DOHH2 (cell line): Measurements from ENCODE around the gene XRCC3.

Experiments
- H3F3A ChIP-seq: fragments of 200-600 bp; sonication (generic), shearing (Covaris generic); 2 replicates; pipeline ENCODE4 v1.6.0; 2016; ENCODE audit warnings: antibody characterized with exemption, mild to moderate bottlenecking; ENCODE audit not compliant: control insufficient read depth, insufficient read depth
- H3K27ac ChIP-seq: fragments of 200-600 bp; sonication (generic); 2 replicates; pipeline ENCODE4 v1.5.1; 2014; ENCODE audit warnings: low read depth, mild to moderate bottlenecking, low read length, moderate library complexity
- H3K27me3 ChIP-seq: fragments of 200-600 bp; sonication (generic); 2 replicates; pipeline ENCODE4 v1.6.1; 2014; ENCODE audit warnings: mild to moderate bottlenecking, low read length, mixed read lengths; ENCODE audit not compliant: control insufficient read depth
- H3K36me3 ChIP-seq: fragments of 200-600 bp; sonication (generic); 2 replicates; pipeline ENCODE4 v1.6.1; 2014; ENCODE audit warnings: mild to moderate bottlenecking, low read length, moderate library complexity, mixed read lengths; ENCODE audit not compliant: control insufficient read depth
- H3K4me1 ChIP-seq: fragments of 200-600 bp; sonication (generic); 2 replicates; pipeline ENCODE4 v1.6.1; 2014; ENCODE audit warnings: mild to moderate bottlenecking, low read length, mixed read lengths; ENCODE audit not compliant: control insufficient read depth
- H3K4me2 ChIP-seq: fragments of 200-600 bp; sonication (generic); 2 replicates; pipeline ENCODE4 v1.6.0; 2014; ENCODE audit warnings: mild to moderate bottlenecking, low read length, moderate library complexity
- H3K4me3 ChIP-seq: fragments of 200-600 bp; sonication (generic); 2 replicates; pipeline ENCODE4 v1.5.1; 2014; ENCODE audit warnings: mild to moderate bottlenecking, low read length, mixed read lengths
- H3K79me2 ChIP-seq: fragments of 200-600 bp; sonication (generic); 2 replicates; pipeline ENCODE4 v1.6.1; 2014; ENCODE audit warnings: mild to moderate bottlenecking, low read length, mixed read lengths; ENCODE audit not compliant: control insufficient read depth
- H3K9me2 ChIP-seq: fragments of 200-600 bp; sonication (generic); replicated peaks from 2 replicates; pipeline ENCODE4 v1.6.1; 2014; ENCODE audit warnings: mild to moderate bottlenecking, low read length, mixed read lengths; ENCODE audit not compliant: control insufficient read depth
- H3K9me3 ChIP-seq: fragments of 200-600 bp; sonication (generic); 2 replicates; pipeline ENCODE4 v1.6.1; 2014; ENCODE audit warnings: antibody characterized with exemption, low read length, mixed read lengths; ENCODE audit not compliant: control insufficient read depth, insufficient read depth
- H4K20me1 ChIP-seq: fragments of 200-600 bp; sonication (generic); 2 replicates; pipeline ENCODE4 v1.6.0; 2014; ENCODE audit warnings: low read depth, mild to moderate bottlenecking, antibody characterized with exemption, low read length, moderate library complexity; ENCODE audit not compliant: control insufficient read depth, insufficient read depth
- CTCF ChIP-seq: fragments of 200-600 bp; sonication (generic); IDR thresholded peaks from one replicate; pipeline ENCODE4 v1.5.1; 2014; ENCODE audit warnings: antibody characterized with exemption, mild to moderate bottlenecking, low read depth, low read length; ENCODE audit not compliant: poor library complexity, severe bottlenecking
- EZH2phosphoT487 ChIP-seq: fragments of 200-600 bp; sonication (generic); IDR thresholded peaks from 2 replicates; pipeline ENCODE4 v1.6.1; 2017; ENCODE audit warnings: borderline replicate concordance, mild to moderate bottlenecking, antibody characterized with exemption, low read length, moderate library complexity, mixed read lengths

Gene XRCC3

GRCh38 chr14:103657471-103657870 is 57.8 kb downstream of the XRCC3 start:
- H3K4me1 ChIP-seq: no peaks in the 10 kb centered on the region
- TF ChIP-seq EZH2phosphoT487: no peak
- TF ChIP-seq CTCF: no peak
- H3K9me2 ChIP-seq: no peaks in the 10 kb centered on the region
- H3K4me3 ChIP-seq: no peak overlapping the region
- H3K4me2 ChIP-seq: no peak overlapping the region
- H3K36me3 ChIP-seq: peaks cover 70% of the 10 kb centered on the region
- H3F3A ChIP-seq: no peaks in the 10 kb centered on the region
- no peaks in the 10 kb centered on the region for H3K9me3 ChIP-seq
- no peaks in the 10 kb centered on the region for H3K27me3 ChIP-seq
- no peaks in the 10 kb centered on the region; the same call in 1 of the 2 replicates for H4K20me1 ChIP-seq
- no peak overlapping the region for H3K27ac ChIP-seq
- H3K79me2 ChIP-seq: peaks cover 32% of the 10 kb centered on the region

- Histone ChIP-seq H3K9me2 (no peaks in the 10 kb centered on the region), H3K27ac (no peak overlapping the region), H4K20me1 (no peaks in the 10 kb centered on the region; the same call in 1 of the 2 replicates), H3K4me1 (no peaks in the 10 kb centered on the region), H3K4me2 (no peak overlapping the region), H3F3A (no peaks in the 10 kb centered on the region), H3K27me3 (no peaks in the 10 kb centered on the region), H3K4me3 (no peak overlapping the region), H3K79me2 (peaks cover 39% of the 10 kb centered on the region), H3K36me3 (peaks cover 64% of the 10 kb centered on the region), H3K9me3 (no peaks in the 10 kb centered on the region)
- TF ChIP-seq CTCF (no peak), EZH2phosphoT487 (no peak)
Observed at GRCh38 chr14:103656756-103657133, 58.5 kb downstream of the XRCC3 start.

- Histone ChIP-seq H3K79me2 (peaks cover 45% of the 10 kb centered on the region), H3K36me3 (peaks cover 58% of the 10 kb centered on the region), H3K4me2 (no peak overlapping the region)
Observed at GRCh38 chr14:103656031-103656755, 59.1 kb downstream of the XRCC3 start.

More at GRCh38 chr14:103656031-103656755, 59.1 kb downstream of the XRCC3 start:
- no peaks in the 10 kb centered on the region for H3K9me3 ChIP-seq
- H3K27ac ChIP-seq: no peak overlapping the region
- no peaks in the 10 kb centered on the region for H3K27me3 ChIP-seq
- H3F3A ChIP-seq: no peaks in the 10 kb centered on the region
- no peaks in the 10 kb centered on the region for H3K9me2 ChIP-seq
- no peaks in the 10 kb centered on the region for H3K4me1 ChIP-seq
- TF ChIP-seq EZH2phosphoT487 (no peak), CTCF (no peak)
- no peak overlapping the region for H3K4me3 ChIP-seq
- H4K20me1 ChIP-seq: no peaks in the 10 kb centered on the region; the same call in 1 of the 2 replicates
